Left ventricle myocardium inferior (tissue), 1 donor: ENCODE measurements around the gene POU2F1. TPM values are rescaled to one million over a fixed set of nuclear protein-coding genes. Genes with fewer than 3 reads are reported as not detected.

Source experiments
- DNase-seq: peaks from one replicate; pipeline ENCODE4 v3.0.0-alpha.2; 2020
- H3K27ac ChIP-seq: fragments of 200-600 bp; replicated peaks from 2 replicates; pipeline ENCODE4 v1.8.0; 2021
- H3K27me3 ChIP-seq: fragments of 200-600 bp; 2 replicates; pipeline ENCODE4 v1.8.0; 2021; ENCODE audit warnings: low read depth
- H3K36me3 ChIP-seq: fragments of 200-600 bp; 2 replicates; pipeline ENCODE4 v1.8.0; 2021
- H3K4me1 ChIP-seq: fragments of 200-600 bp; 2 replicates; pipeline ENCODE4 v1.8.0; 2021
- H3K4me3 ChIP-seq: fragments of 200-600 bp; 2 replicates; pipeline ENCODE4 v1.8.0; 2021; ENCODE audit warnings: mild to moderate bottlenecking, moderate library complexity
- H3K9me3 ChIP-seq: fragments of 200-600 bp; replicated peaks from 2 replicates; pipeline ENCODE4 v1.8.0; 2021
- CTCF ChIP-seq: fragments of 200-600 bp; IDR thresholded peaks from 2 replicates; pipeline ENCODE4 v1.8.0; 2021; ENCODE audit warnings: antibody characterized with exemption, mild to moderate bottlenecking, borderline replicate concordance
- intact Hi-C: fragments of 100-400 bp; cut with micrococcal nuclease; formaldehyde crosslinking; loops from one replicate; pipeline ENCODE4 v1.11.0; 2022
- total RNA-seq: library from RNA; stranded (reverse); fragmentation: NEBNext Ultra II Directional; extraction: Animal tissue kit (Norgen Biotek cat#: 25700); gene quantifications from one replicate; pipeline ENCODE4 v1.2.1, GENCODE V29; 2021
- donor health status: DM: no; HTN: yes; CAD: no; lungs with severe emphysema.

Gene POU2F1
- total RNA-seq, 1 donor from 2014 or later = 7.5 TPM

GRCh38 chr1:167409183-167409582 is 188.5 kb downstream of the POU2F1 start:
- no peak overlapping the region for H3K4me3 ChIP-seq

GRCh38 chr1:167412072-167412471 is 191.4 kb downstream of the POU2F1 start:
- H3K4me3 ChIP-seq = no peak overlapping the region
- H3K36me3 ChIP-seq = peaks cover 79% of the 10 kb centered on the region
- H3K4me1 ChIP-seq = no peaks in the 10 kb centered on the region
- DNase-seq = no peak
- no peaks in the 10 kb centered on the region for H3K27me3 ChIP-seq
- H3K27ac ChIP-seq = no peak overlapping the region
- intact Hi-C loops = no loop called here
- no peaks in the 10 kb centered on the region for H3K9me3 ChIP-seq
- no peak for TF ChIP-seq CTCF

More at GRCh38 chr1:167409183-167409582, 188.5 kb downstream of the POU2F1 start:
- Histone ChIP-seq H3K27ac (no peak overlapping the region), H3K9me3 (no peaks in the 10 kb centered on the region), H3K36me3 (peaks cover 64% of the 10 kb centered on the region), H3K4me1 (no peaks in the 10 kb centered on the region), H3K27me3 (no peaks in the 10 kb centered on the region)
- no peak for TF ChIP-seq CTCF
- intact Hi-C loops = no loop called here
- no peak for DNase-seq

DNA sequence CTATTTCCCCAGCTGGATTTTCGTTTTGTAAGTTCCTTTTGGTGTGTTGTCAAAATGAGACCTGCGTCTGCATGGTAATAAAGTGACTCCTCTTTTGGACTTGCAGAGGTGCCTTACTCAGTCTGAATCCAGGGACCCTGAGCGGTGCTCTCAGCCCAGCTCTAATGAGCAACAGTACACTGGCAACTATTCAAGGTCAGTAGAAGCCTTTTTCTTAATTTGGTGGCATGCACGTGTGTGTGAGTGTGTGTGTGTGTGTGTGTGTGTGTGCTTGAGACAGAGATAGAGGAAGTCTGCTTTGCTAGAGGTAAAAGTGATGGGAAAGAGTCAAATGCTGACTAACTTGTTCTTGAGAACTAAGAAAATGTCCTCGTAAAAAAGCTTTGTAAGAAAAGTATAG is 192.2 kb downstream of the POU2F1 start:
- intact Hi-C loops = no loop called here
- no peak for DNase-seq
- Histone ChIP-seq H3K27ac (no peak overlapping the region), H3K4me3 (no peak overlapping the region), H3K9me3 (no peaks in the 10 kb centered on the region), H3K4me1 (no peaks in the 10 kb centered on the region), H3K36me3 (peaks cover 75% of the 10 kb centered on the region), H3K27me3 (no peaks in the 10 kb centered on the region)
- no peak for TF ChIP-seq CTCF

GRCh38 chr1:167413328-167413727 is 192.6 kb downstream of the POU2F1 start:
- intact Hi-C loops = no loop called here
- peaks cover 71% of the 10 kb centered on the region for H3K36me3 ChIP-seq
- no peak overlapping the region for H3K27ac ChIP-seq
- H3K4me1 ChIP-seq = peaks cover 3% of the 10 kb centered on the region
- no peak for DNase-seq
- H3K27me3 ChIP-seq = no peaks in the 10 kb centered on the region
- no peaks in the 10 kb centered on the region for H3K9me3 ChIP-seq
- H3K4me3 ChIP-seq = no peak overlapping the region
- TF ChIP-seq CTCF = no peak

GRCh38 chr1:167416506-167416905 is 195.8 kb downstream of the POU2F1 start:
- intact Hi-C loops = no loop called here
- TF ChIP-seq CTCF = no peak

GRCh38 chr1:167418391-167418790 is 197.7 kb downstream of the POU2F1 start:
- Histone ChIP-seq H3K27me3 (no peaks in the 10 kb centered on the region), H3K9me3 (no peaks in the 10 kb centered on the region), H3K4me3 (no peak overlapping the region), H3K4me1 (peaks cover 6% of the 10 kb centered on the region), H3K27ac (no peak overlapping the region), H3K36me3 (peaks cover 41% of the 10 kb centered on the region)
- no peak for DNase-seq
- no peak for TF ChIP-seq CTCF
- intact Hi-C loops = no loop called here

More at GRCh38 chr1:167416506-167416905, 195.8 kb downstream of the POU2F1 start:
- DNase-seq = no peak
- Histone ChIP-seq H3K27ac (no peak overlapping the region), H3K4me3 (no peak overlapping the region), H3K4me1 (peaks cover 6% of the 10 kb centered on the region), H3K9me3 (no peaks in the 10 kb centered on the region), H3K36me3 (peaks cover 55% of the 10 kb centered on the region), H3K27me3 (no peaks in the 10 kb centered on the region)
